SK-N-DZ (cell line): ENCODE results near the gene WWOX. TPM values are rescaled to one million over a fixed set of nuclear protein-coding genes. Genes with fewer than 3 reads are reported as not detected.
"Not testable (repeated sequence)": the region's sequence is repeated elsewhere in the genome, so short reads cannot be mapped to it uniquely, and the experiment has no call there.

Experiments
- DNase-seq: peaks from one replicate; pipeline ENCODE4 v3.0.0-alpha.2; 2015; ENCODE audit warnings: low spot score
- polyA plus RNA-seq, 2 experiments: library from polyadenylated mRNA; depleted of rRNA; stranded (reverse); fragments of >200 nt; gene quantifications; 2 replicates each; pipeline ENCODE4 v1.2.3, GENCODE V29; 2014

Gene WWOX
- 34.0 and 53.0 TPM in 2 replicates for polyA plus RNA-seq (2014; cell fraction: cytosol; rRNA removed)
- 33.0 and 33.2 TPM in 2 replicates for polyA plus RNA-seq (2014; cell fraction: nucleus; rRNA removed)

- DNase-seq, result peak; percentile 98
These were observed at the start of gene WWOX for GRCh38 chr16:78099271-78100111. WWOX (plus strand) TSS chr16:78099654.

- no peak for DNase-seq
These were observed 48.6 kb upstream of the WWOX start for GRCh38 chr16:78050734-78051400.

GRCh38 chr16:78057803-78058564 is 41.5 kb upstream of the WWOX start:
- no peak for DNase-seq

GRCh38 chr16:78059806-78060205 is 39.6 kb upstream of the WWOX start:
- DNase-seq, result not testable (repeated sequence)

GRCh38 chr16:78060295-78060694 is 39.2 kb upstream of the WWOX start:
- no peak for DNase-seq

GRCh38 chr16:78060809-78061208 is 38.6 kb upstream of the WWOX start:
- DNase-seq, result no peak

- DNase-seq, result no peak
These were observed 34.1 kb upstream of the WWOX start for GRCh38 chr16:78065319-78065718.

- DNase-seq, result no peak
These were observed 29.5 kb upstream of the WWOX start for GRCh38 chr16:78069913-78070312.

GRCh38 chr16:78072275-78072674 is 27.2 kb upstream of the WWOX start:
- no peak for DNase-seq

- DNase-seq, result no peak
These were observed 23.7 kb upstream of the WWOX start for GRCh38 chr16:78075800-78076199.

- no peak for DNase-seq
These were observed 18.1 kb upstream of the WWOX start for GRCh38 chr16:78081341-78081740.

GRCh38 chr16:78091419-78091818 is 8.0 kb upstream of the WWOX start:
- no peak for DNase-seq

GRCh38 chr16:78092758-78093157 is 6.7 kb upstream of the WWOX start:
- DNase-seq, result no peak

GRCh38 chr16:78094166-78094565 is 5.3 kb upstream of the WWOX start:
- no peak for DNase-seq

GRCh38 chr16:78094998-78095397 is 4.5 kb upstream of the WWOX start:
- DNase-seq, result no peak

GRCh38 chr16:78096386-78096785 is 3.1 kb upstream of the WWOX start:
- no peak for DNase-seq

GRCh38 chr16:78097548-78097947 is 1.9 kb upstream of the WWOX start:
- no peak for DNase-seq

GRCh38 chr16:78098087-78098486 is 1.4 kb upstream of the WWOX start:
- DNase-seq, result no peak

GRCh38 chr16:78098595-78099270 is 721 bp upstream of the WWOX start:
- no peak for DNase-seq

- no peak for DNase-seq
These were observed 636 bp downstream of the WWOX start for GRCh38 chr16:78100112-78100467.

- DNase-seq, result no peak
These were observed 2.7 kb downstream of the WWOX start for GRCh38 chr16:78102122-78102660.
